ENCODE results near the gene MRTFA. TPM values are rescaled to one million over a fixed set of nuclear protein-coding genes. Genes with fewer than 3 reads are reported as not detected.

The MRTFA gene
- total RNA-seq, 2 experiments from 2014 or later = 47.7 to 66.9 TPM

DNA sequence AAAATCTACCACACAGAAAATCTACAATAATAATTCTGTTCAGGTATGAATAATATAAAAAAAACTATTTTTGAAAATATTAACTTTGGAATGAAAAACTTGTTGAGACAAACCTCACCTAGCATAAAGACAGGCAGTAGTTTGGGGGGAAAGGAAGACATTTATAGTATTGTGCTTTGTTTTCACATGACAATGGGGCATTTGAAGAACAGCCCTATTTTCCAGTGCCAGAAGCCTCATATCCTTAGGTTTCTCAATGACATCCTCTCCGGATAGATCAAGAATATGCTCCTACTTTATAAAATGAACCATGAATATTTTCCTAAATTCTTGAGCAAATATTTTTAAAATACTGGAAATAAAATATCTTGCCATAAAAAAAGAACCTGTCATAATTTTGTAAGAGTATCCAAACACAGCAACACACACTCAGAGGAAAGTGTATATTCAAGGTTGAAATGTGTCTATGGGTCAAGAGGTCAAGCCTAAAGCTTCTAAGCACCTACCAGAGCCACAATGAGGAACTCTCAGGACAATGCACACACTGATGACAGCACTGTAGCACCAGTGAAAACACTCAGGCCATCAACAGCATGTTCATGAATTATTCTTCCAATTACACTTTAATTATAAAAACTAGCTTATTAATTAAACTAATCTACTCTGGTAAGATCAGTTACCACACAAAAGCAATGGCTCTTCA, 68.7 kb downstream of the MRTFA start:
- no peaks in the 10 kb centered on the region for H3K9me2 ChIP-seq (ENCODE audit: insufficient read depth, low read length)
- DNase-seq (ENCODE audit: low spot score) = no peak
- CTCF ChIA-PET (ENCODE audit: unreplicated experiment) = no interaction called here
- POLR2A ChIA-PET = interaction anchor here (0.6 kb wide), 1 partner anchor 89 kb away, joined by 3 read pairs; no protein-coding TSS in a partner anchor
- H3K27ac ChIP-seq (ENCODE audit: low read depth, low read length, poor library complexity, severe bottlenecking) = no peak overlapping the region
- H3K9me3 ChIP-seq (ENCODE audit: low read length) = peaks cover 8% of the 10 kb centered on the region; the same call in 1 of the 2 replicates
- H2AFZ ChIP-seq (ENCODE audit: low read length) = no peak overlapping the region
- no TSS peak for BruUV-seq (replicated peaks)
- no peak overlapping the region for H3K4me2 ChIP-seq (ENCODE audit: low read length)
- H3K4me3 ChIP-seq (ENCODE audit: low read depth, low read length, poor library complexity, severe bottlenecking) = no peak overlapping the region
- peaks cover 15% of the 10 kb centered on the region for H3K36me3 ChIP-seq (ENCODE audit: insufficient read depth, low read length)
- no peaks in the 10 kb centered on the region for H3K79me2 ChIP-seq (ENCODE audit: insufficient read depth, low read depth, low read length)
- TF ChIP-seq, protein P1, sequence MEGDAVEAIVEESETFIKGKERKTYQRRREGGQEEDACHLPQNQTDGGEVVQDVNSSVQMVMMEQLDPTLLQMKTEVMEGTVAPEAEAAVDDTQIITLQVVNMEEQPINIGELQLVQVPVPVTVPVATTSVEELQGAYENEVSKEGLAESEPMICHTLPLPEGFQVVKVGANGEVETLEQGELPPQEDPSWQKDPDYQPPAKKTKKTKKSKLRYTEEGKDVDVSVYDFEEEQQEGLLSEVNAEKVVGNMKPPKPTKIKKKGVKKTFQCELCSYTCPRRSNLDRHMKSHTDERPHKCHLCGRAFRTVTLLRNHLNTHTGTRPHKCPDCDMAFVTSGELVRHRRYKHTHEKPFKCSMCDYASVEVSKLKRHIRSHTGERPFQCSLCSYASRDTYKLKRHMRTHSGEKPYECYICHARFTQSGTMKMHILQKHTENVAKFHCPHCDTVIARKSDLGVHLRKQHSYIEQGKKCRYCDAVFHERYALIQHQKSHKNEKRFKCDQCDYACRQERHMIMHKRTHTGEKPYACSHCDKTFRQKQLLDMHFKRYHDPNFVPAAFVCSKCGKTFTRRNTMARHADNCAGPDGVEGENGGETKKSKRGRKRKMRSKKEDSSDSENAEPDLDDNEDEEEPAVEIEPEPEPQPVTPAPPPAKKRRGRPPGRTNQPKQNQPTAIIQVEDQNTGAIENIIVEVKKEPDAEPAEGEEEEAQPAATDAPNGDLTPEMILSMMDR (conservative IDR thresholded peaks at IDR 0.05; ENCODE audit: low read length) = no peak
- TF ChIP-seq EZH2phosphoT487 (IDR thresholded peaks at IDR 0.05; ENCODE audit: borderline replicate concordance, low read depth, low read length) = no peak
- intact Hi-C loops (cut with micrococcal nuclease; ENCODE audit: unreplicated experiment) = no loop called here
- H3K4me1 ChIP-seq (ENCODE audit: insufficient read depth, low read length, poor library complexity, severe bottlenecking) = peaks cover 4% of the 10 kb centered on the region
- H4K20me1 ChIP-seq (ENCODE audit: insufficient read depth, low read length) = no peaks in the 10 kb centered on the region

DNA sequence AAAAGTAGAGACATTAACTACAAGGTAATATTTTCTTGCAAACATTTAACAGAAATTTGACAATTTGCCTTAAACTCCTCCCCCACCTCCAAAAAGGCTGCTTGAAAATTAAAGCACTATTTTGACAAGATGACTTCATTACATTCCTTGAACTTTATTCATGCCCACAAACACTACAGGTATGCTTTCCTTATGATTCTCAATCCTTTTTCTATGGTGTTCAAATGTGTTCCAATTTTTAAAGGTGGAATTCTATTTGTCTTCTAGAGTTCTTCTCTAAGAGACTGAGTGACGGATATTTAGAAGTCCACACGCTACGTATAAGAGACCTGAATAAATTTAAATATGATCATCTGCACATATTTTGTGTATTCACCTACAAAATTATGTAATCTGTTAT, 69.4 kb downstream of the MRTFA start:
- H3K4me3 ChIP-seq (ENCODE audit: low read depth, low read length, poor library complexity, severe bottlenecking) = no peak overlapping the region
- intact Hi-C loops (cut with micrococcal nuclease; ENCODE audit: unreplicated experiment) = no loop called here
- CTCF ChIA-PET (ENCODE audit: unreplicated experiment) = no interaction called here
- H3K4me1 ChIP-seq (ENCODE audit: insufficient read depth, low read length, poor library complexity, severe bottlenecking) = peaks cover 4% of the 10 kb centered on the region
- no peaks in the 10 kb centered on the region for H4K20me1 ChIP-seq (ENCODE audit: insufficient read depth, low read length)
- DNase-seq (ENCODE audit: low spot score) = no peak
- H3K27ac ChIP-seq (ENCODE audit: low read depth, low read length, poor library complexity, severe bottlenecking) = no peak overlapping the region
- no peak for TF ChIP-seq EZH2phosphoT487 (IDR thresholded peaks at IDR 0.05; ENCODE audit: borderline replicate concordance, low read depth, low read length)
- TF ChIP-seq, protein P1 (conservative IDR thresholded peaks at IDR 0.05; ENCODE audit: low read length) = no peak
- no peak overlapping the region for H3K4me2 ChIP-seq (ENCODE audit: low read length)
- H2AFZ ChIP-seq (ENCODE audit: low read length) = no peak overlapping the region
- peaks cover 8% of the 10 kb centered on the region; the same call in 1 of the 2 replicates for H3K9me3 ChIP-seq (ENCODE audit: low read length)
- TSS peak; percentile 13 for BruUV-seq (replicated peaks)
- H3K79me2 ChIP-seq (ENCODE audit: insufficient read depth, low read depth, low read length) = no peaks in the 10 kb centered on the region
- no peaks in the 10 kb centered on the region for H3K9me2 ChIP-seq (ENCODE audit: insufficient read depth, low read length)
- POLR2A ChIA-PET = interaction anchor here (0.5 kb wide), 2 partner anchors 166 to 469 kb away, joined by 3 to 4 read pairs; no protein-coding TSS in a partner anchor
- H3K36me3 ChIP-seq (ENCODE audit: insufficient read depth, low read length) = peaks cover 14% of the 10 kb centered on the region

DNA sequence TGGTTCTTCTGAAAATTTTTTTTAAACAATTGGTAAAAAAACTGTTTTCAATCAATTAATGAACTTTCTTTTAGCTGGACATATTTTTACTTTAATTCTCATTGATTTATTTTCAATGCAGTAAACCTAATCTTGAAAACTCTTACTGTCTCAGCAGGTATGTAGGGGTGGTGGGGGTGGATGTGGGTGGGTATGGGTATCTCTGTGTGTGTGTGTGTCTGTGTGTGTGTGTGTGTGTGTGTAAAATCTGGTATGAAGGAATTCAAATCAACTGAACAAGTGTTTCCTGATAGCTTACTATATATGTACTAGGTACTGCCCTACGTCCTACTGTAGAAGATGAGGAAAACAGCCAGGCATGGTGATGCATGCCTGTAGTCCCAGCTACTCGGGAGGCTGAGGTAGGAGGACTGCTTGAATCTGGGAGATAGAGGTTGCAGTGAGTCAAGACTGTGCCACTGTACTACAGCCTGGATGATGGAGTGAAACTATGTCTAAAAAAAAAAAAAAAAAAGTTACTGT, 75.5 kb downstream of the MRTFA start:
- ChIA-PET CTCF (ENCODE audit: unreplicated experiment) (interaction anchor here (0.6 kb wide), 1 partner anchor 18 kb away, joined by 3 read pairs; no protein-coding TSS in a partner anchor), POLR2A (interaction anchor here (0.6 to 1.7 kb wide), 2 partner anchors 73 to 717 kb away, joined by 3 to 4 read pairs; no protein-coding TSS in a partner anchor)
- H3K4me1 ChIP-seq (ENCODE audit: insufficient read depth, low read length, poor library complexity, severe bottlenecking) = peaks cover 4% of the 10 kb centered on the region
- H3K4me3 ChIP-seq (ENCODE audit: low read depth, low read length, poor library complexity, severe bottlenecking) = no peak overlapping the region
- no peaks in the 10 kb centered on the region for H4K20me1 ChIP-seq (ENCODE audit: insufficient read depth, low read length)
- no peaks in the 10 kb centered on the region; the same call in 1 of the 2 replicates for H3K36me3 ChIP-seq (ENCODE audit: insufficient read depth, low read length)
- H3K4me2 ChIP-seq (ENCODE audit: low read length) = no peak overlapping the region
- no peak for DNase-seq (ENCODE audit: low spot score)
- no peak for TF ChIP-seq EZH2phosphoT487 (IDR thresholded peaks at IDR 0.05; ENCODE audit: borderline replicate concordance, low read depth, low read length)
- TF ChIP-seq, protein P1 (conservative IDR thresholded peaks at IDR 0.05; ENCODE audit: low read length) = no peak
- peaks cover 10% of the 10 kb centered on the region; the same call in 1 of the 2 replicates for H3K79me2 ChIP-seq (ENCODE audit: insufficient read depth, low read depth, low read length)
- H2AFZ ChIP-seq (ENCODE audit: low read length) = no peak overlapping the region
- no TSS peak for BruUV-seq (replicated peaks)
- H3K9me2 ChIP-seq (ENCODE audit: insufficient read depth, low read length) = no peaks in the 10 kb centered on the region
- intact Hi-C loops (cut with micrococcal nuclease; ENCODE audit: unreplicated experiment) = no loop called here
- no peaks in the 10 kb centered on the region for H3K9me3 ChIP-seq (ENCODE audit: low read length)
- no peak overlapping the region for H3K27ac ChIP-seq (ENCODE audit: low read depth, low read length, poor library complexity, severe bottlenecking)
